Measurements from ENCODE around the gene ADORA2B. TPM values are rescaled to one million over a fixed set of nuclear protein-coding genes. Genes with fewer than 3 reads are reported as not detected.

The ADORA2B gene
- total and polyA plus RNA-seq, 2 of the 4 experiments (the other 2 are of a cell fraction), result 5.2 to 5.5 TPM

DNA sequence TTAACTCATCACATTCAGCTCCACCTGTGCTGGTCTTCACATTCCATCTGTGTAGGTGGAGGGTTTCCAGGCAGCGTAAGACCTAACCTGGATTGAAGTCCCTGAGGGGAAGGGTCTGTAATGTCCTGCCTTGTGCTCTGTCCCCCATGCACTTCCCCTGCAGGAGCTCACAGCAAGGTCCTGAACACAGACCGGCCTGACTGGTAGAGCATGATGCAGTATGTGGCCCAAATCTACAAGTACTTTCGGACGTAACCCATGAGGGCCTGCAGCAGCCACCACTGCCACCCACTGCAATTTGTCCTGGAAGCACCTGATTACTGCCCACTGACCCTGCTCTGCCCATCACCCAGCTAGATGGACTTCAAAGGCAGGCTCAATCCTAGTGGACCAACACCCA lies 36.6 kb upstream of the ADORA2B start:
- in situ Hi-C loops (cut with MboI; ENCODE audit: low sequenced_read_pairs), result no loop called here
- no peaks in the 10 kb centered on the region; the same call in 1 of the 2 replicates for H3K9me1 ChIP-seq (ENCODE audit: insufficient read depth, low read length)
- H3K4me3 ChIP-seq (ENCODE audit: insufficient read depth, low read depth, low read length), result no peak overlapping the region
- H3K4ac ChIP-seq (ENCODE audit: low read depth, low read length), result no peak overlapping the region
- no peak overlapping the region for H3K18ac ChIP-seq (ENCODE audit: low read depth, low read length)
- no peaks in the 10 kb centered on the region for H4K20me1 ChIP-seq (ENCODE audit: insufficient read depth, low read length)
- no peaks in the 10 kb centered on the region for H3K36me3 ChIP-seq (ENCODE audit: control insufficient read depth, insufficient read depth, low read length)
- POLR2A ChIA-PET (ENCODE audit: unreplicated experiment), result no interaction called here
- no peak overlapping the region for H4K8ac ChIP-seq (ENCODE audit: low read depth in 2 of 2, low read length in 2 of 2)
- no peak overlapping the region for H3K27ac ChIP-seq (ENCODE audit: insufficient read depth, low read length)
- no peak overlapping the region for H2BK15ac ChIP-seq (ENCODE audit: low read depth, low read length)
- ATAC-seq (ENCODE audit: low read depth), result no peak
- no peak for TF ChIP-seq CEBPB (IDR thresholded peaks at IDR 0.05; ENCODE audit: low read depth, low read length)
- TF ChIP-seq, protein P1, sequence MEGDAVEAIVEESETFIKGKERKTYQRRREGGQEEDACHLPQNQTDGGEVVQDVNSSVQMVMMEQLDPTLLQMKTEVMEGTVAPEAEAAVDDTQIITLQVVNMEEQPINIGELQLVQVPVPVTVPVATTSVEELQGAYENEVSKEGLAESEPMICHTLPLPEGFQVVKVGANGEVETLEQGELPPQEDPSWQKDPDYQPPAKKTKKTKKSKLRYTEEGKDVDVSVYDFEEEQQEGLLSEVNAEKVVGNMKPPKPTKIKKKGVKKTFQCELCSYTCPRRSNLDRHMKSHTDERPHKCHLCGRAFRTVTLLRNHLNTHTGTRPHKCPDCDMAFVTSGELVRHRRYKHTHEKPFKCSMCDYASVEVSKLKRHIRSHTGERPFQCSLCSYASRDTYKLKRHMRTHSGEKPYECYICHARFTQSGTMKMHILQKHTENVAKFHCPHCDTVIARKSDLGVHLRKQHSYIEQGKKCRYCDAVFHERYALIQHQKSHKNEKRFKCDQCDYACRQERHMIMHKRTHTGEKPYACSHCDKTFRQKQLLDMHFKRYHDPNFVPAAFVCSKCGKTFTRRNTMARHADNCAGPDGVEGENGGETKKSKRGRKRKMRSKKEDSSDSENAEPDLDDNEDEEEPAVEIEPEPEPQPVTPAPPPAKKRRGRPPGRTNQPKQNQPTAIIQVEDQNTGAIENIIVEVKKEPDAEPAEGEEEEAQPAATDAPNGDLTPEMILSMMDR (conservative IDR thresholded peaks at IDR 0.05; ENCODE audit: low read depth, low read length), result no peak
- TF ChIP-seq CHD1 (IDR thresholded peaks at IDR 0.05; ENCODE audit: low read depth, low read length), result no peak
- no peak for TF ChIP-seq POLR2A (IDR thresholded peaks at IDR 0.05; ENCODE audit: low read depth, low read length)
- no peak for TF ChIP-seq RFX5 (IDR thresholded peaks at IDR 0.05; ENCODE audit: low read depth, low read length)
- TF ChIP-seq, protein P2, sequence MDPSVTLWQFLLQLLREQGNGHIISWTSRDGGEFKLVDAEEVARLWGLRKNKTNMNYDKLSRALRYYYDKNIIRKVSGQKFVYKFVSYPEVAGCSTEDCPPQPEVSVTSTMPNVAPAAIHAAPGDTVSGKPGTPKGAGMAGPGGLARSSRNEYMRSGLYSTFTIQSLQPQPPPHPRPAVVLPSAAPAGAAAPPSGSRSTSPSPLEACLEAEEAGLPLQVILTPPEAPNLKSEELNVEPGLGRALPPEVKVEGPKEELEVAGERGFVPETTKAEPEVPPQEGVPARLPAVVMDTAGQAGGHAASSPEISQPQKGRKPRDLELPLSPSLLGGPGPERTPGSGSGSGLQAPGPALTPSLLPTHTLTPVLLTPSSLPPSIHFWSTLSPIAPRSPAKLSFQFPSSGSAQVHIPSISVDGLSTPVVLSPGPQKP (IDR thresholded peaks at IDR 0.05; ENCODE audit: borderline replicate concordance, low read depth, low read length), result no peak
- no peak for TF ChIP-seq FOS (IDR thresholded peaks at IDR 0.05; ENCODE audit: low read depth, low read length)
- TF ChIP-seq MXI1 (IDR thresholded peaks at IDR 0.05; ENCODE audit: borderline replicate concordance, low read depth, low read length), result no peak
- no peak for TF ChIP-seq BHLHE40 (IDR thresholded peaks at IDR 0.05; ENCODE audit: low read depth, low read length)
- no peak for TF ChIP-seq MAZ (IDR thresholded peaks at IDR 0.05; ENCODE audit: borderline replicate concordance, low read depth, low read length)
- no peak for TF ChIP-seq NFE2L2 (IDR thresholded peaks at IDR 0.05; ENCODE audit: low read depth, low read length)
- TF ChIP-seq, protein P3, sequence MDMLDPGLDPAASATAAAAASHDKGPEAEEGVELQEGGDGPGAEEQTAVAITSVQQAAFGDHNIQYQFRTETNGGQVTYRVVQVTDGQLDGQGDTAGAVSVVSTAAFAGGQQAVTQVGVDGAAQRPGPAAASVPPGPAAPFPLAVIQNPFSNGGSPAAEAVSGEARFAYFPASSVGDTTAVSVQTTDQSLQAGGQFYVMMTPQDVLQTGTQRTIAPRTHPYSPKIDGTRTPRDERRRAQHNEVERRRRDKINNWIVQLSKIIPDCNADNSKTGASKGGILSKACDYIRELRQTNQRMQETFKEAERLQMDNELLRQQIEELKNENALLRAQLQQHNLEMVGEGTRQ (IDR thresholded peaks at IDR 0.05; ENCODE audit: low read depth, low read length), result no peak
- TF ChIP-seq MAFK (IDR thresholded peaks at IDR 0.05; ENCODE audit: low read depth, low read length), result no peak
- H3K9ac ChIP-seq (ENCODE audit: low read depth, low read length), result no peak overlapping the region
- WGBS, 2 experiments (ENCODE audit: extremely low coverage in 2 of 2, insufficient read length in 1 of 2), result 66% methylated on average over 3 of the region's 4 CpGs; no CpG with 5 or more reads in 1 of the 2 experiments
- dilution Hi-C loops (cut with HindIII; ENCODE audit: low sequenced_read_pairs, unreplicated experiment), result no loop called here
- no peak overlapping the region for H3K23ac ChIP-seq (ENCODE audit: low read depth, low read length)
- H4K5ac ChIP-seq (ENCODE audit: low read depth, low read length), result no peak overlapping the region
- H2AK5ac ChIP-seq (ENCODE audit: low read depth, low read length), result no peak overlapping the region
- CTCF ChIA-PET, result no interaction called here
- no peak overlapping the region for H2BK5ac ChIP-seq (ENCODE audit: low read depth, low read length, poor library complexity, severe bottlenecking)
- no TSS peak for BruUV-seq (replicated peaks)
- H3K9me3 ChIP-seq (ENCODE audit: control insufficient read depth, insufficient read depth, low read length), result no peaks in the 10 kb centered on the region
- no peak overlapping the region for H2BK20ac ChIP-seq (ENCODE audit: low read depth, low read length)
- H3K79me1 ChIP-seq (ENCODE audit: low read depth in 1 of 2, low read length in 2 of 2), result no peaks in the 10 kb centered on the region
- H4K91ac ChIP-seq (ENCODE audit: insufficient read depth, low read depth, low read length), result no peak overlapping the region
- H2AK9ac ChIP-seq (replicated peaks; ENCODE audit: low read depth, low read length, poor library complexity), result no peak overlapping the region
- no peak overlapping the region for H3K14ac ChIP-seq (replicated peaks; ENCODE audit: low read depth, low read length)
- no peak overlapping the region for H3K56ac ChIP-seq (ENCODE audit: extremely low read depth, insufficient read depth, low read length)
- DNase-seq, result no peak
- no peak overlapping the region for H2BK120ac ChIP-seq (ENCODE audit: low read depth, low read length)
- peaks cover 2% of the 10 kb centered on the region; the same call in 1 of the 2 replicates for H3K27me3 ChIP-seq (ENCODE audit: control insufficient read depth, insufficient read depth, low read length)
- intact Hi-C loops (cut with micrococcal nuclease), result no loop called here
- no peak overlapping the region for H3K4me2 ChIP-seq (ENCODE audit: low read depth, low read length)
- H2AFZ ChIP-seq (replicated peaks; ENCODE audit: low read length, poor library complexity), result peak overlapping the region; percentile 4
- H3K4me1 ChIP-seq (ENCODE audit: control insufficient read depth, insufficient read depth, low read length), result no peaks in the 10 kb centered on the region

Data from IMR-90 (cell line).